AG09309 (cell line): ENCODE measurements around the gene PCDHB9.
"Not testable (repeated sequence)": the region's sequence is repeated elsewhere in the genome, so short reads cannot be mapped to it uniquely, and the experiment has no call there.

Experiments used
- DNase-seq: peaks from one replicate; pipeline ENCODE4 v3.0.0-alpha.2; 2010; ENCODE audit warnings: low read depth
- H3K4me3 ChIP-seq: 2 replicates; pipeline ENCODE4 v1.5.1; 2011; ENCODE audit warnings: mild to moderate bottlenecking, low read depth, low read length, moderate library complexity; ENCODE audit not compliant: control insufficient read depth
- TF ChIP-seq, protein P1 (sequence below): IDR thresholded peaks from 2 replicates; pipeline ENCODE4 v1.5.1; 2011; ENCODE audit warnings: mild to moderate bottlenecking, low read depth, low read length, inconsistent platforms; ENCODE audit not compliant: insufficient read depth, control insufficient read depth; ENCODE audit errors: missing control alignments

The PCDHB9 gene

DNA sequence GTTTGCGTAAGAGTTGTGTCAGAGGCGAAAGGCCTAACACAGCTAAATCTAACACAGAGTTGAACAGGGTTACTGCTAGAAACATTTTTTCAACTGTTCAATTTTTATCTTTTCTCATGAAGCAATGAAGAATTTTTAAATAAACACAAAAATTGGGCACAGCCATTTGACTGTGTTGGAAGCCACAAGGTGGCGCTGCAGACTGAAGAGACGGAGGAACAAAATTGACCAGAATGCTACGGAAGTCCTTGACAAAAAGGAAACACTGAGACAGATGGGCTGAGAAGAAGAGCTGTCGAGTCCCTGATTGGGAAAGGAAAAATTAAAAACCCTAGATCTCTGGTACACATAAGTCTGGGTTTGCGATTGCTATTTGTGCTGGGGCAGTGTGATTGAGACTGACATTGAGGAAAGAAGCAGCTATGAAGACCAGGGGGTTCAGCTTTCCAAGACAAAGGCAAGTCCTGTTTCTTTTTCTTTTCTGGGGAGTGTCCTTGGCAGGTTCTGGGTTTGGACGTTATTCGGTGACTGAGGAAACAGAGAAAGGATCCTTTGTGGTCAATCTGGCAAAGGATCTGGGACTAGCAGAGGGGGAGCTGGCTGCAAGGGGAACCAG, at the start of gene PCDHB9:
TSS of gene PCDHB9 (plus strand) at position 265 of the 616 bp plus-strand sequence. CDS start at position 423, 158 bp downstream.
- H3K4me3 ChIP-seq: peak within 1 kb of the TSS; percentile 27
- no peak for DNase-seq
- TF ChIP-seq, protein P1, sequence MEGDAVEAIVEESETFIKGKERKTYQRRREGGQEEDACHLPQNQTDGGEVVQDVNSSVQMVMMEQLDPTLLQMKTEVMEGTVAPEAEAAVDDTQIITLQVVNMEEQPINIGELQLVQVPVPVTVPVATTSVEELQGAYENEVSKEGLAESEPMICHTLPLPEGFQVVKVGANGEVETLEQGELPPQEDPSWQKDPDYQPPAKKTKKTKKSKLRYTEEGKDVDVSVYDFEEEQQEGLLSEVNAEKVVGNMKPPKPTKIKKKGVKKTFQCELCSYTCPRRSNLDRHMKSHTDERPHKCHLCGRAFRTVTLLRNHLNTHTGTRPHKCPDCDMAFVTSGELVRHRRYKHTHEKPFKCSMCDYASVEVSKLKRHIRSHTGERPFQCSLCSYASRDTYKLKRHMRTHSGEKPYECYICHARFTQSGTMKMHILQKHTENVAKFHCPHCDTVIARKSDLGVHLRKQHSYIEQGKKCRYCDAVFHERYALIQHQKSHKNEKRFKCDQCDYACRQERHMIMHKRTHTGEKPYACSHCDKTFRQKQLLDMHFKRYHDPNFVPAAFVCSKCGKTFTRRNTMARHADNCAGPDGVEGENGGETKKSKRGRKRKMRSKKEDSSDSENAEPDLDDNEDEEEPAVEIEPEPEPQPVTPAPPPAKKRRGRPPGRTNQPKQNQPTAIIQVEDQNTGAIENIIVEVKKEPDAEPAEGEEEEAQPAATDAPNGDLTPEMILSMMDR: peak; percentile 70

DNA sequence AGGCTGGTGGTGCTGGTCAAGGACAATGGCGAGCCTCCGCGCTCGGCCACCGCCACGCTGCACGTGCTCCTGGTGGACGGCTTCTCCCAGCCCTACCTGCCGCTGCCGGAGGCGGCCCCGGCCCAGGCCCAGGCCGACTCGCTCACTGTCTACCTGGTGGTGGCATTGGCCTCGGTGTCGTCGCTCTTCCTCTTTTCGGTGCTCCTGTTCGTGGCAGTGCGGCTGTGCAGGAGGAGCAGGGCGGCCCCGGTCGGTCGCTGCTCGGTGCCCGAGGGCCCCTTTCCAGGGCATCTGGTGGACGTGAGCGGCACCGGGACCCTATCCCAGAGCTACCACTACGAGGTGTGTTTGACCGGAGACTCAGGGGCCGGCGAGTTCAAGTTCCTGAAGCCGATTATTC, 49.6 kb upstream of the PCDHB9 start:
- not testable (repeated sequence) for DNase-seq, H3K4me3 ChIP-seq

DNA sequence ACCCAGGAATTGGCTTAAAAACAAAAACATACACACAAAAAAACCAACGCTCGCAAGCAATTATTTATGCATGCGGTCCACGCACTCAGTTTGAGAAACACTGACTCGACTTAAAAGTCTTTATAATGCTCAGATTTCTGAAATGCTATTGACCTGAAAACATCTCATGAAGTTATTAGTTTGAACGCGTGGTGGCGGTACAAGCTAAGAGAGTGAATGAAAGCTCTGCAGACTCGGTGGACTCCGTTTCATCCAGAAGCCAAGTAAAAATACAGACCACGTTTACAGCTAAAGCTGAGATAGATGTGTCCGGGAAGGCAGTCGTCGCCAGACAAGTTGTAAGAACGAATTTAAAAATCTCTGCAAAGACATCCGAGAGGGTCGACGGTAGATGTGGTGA, 37.1 kb upstream of the PCDHB9 start, which contains the start of gene PCDHB6:
TSS of gene PCDHB6 (plus strand) at position 246 of the 400 bp plus-strand sequence. CDS start 201 bp downstream, outside the sequence.
- DNase-seq: no peak
- H3K4me3 ChIP-seq: peak within 1 kb of the TSS; percentile 32

DNA sequence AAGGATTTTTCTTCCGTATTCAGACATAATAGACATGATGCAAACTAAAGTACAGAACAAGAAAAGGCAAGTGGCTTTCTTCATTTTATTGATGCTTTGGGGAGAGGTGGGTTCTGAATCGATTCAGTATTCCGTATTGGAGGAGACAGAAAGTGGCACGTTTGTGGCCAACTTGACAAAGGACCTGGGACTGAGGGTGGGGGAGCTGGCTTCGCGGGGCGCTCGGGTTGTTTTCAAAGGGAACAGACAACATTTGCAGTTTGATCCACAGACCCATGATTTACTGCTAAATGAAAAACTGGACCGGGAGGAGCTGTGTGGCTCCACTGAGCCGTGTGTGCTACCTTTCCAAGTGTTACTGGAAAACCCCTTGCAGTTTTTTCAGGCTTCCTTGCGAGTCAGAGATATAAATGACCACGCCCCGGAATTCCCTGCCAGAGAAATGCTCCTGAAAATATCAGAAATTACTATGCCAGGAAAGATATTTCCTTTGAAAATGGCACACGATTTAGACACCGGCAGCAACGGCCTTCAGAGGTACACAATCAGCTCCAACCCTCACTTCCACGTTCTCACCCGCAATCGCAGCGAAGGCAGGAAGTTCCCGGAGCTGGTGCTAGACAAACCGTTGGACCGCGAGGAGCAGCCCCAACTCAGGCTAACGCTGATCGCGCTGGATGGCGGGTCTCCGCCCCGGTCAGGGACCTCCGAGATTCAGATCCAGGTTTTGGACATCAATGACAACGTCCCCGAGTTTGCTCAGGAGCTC, 36.6 kb upstream of the PCDHB9 start:
- H3K4me3 ChIP-seq: peak overlapping the region; percentile 32
- TF ChIP-seq, protein P1: no peak
- no peak for DNase-seq

More for the DNA sequence above, 37.1 kb upstream of the PCDHB9 start, which contains the start of gene PCDHB6:
- TF ChIP-seq, protein P1: peak; percentile 54

DNA sequence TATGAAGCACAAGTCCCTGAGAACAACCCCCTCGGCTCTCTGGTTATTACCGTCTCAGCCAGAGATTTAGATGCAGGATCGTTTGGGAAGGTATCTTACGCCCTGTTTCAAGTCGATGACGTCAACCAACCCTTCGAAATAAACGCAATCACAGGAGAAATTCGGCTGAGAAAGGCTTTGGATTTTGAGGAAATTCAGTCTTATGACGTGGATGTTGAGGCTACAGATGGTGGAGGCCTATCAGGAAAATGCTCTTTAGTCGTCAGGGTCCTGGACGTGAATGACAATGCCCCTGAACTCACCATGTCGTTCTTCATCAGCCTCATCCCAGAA, 36.0 kb upstream of the PCDHB9 start:
- TF ChIP-seq, protein P1: no peak
- no peak for DNase-seq
- H3K4me3 ChIP-seq: no peak overlapping the region

DNA sequence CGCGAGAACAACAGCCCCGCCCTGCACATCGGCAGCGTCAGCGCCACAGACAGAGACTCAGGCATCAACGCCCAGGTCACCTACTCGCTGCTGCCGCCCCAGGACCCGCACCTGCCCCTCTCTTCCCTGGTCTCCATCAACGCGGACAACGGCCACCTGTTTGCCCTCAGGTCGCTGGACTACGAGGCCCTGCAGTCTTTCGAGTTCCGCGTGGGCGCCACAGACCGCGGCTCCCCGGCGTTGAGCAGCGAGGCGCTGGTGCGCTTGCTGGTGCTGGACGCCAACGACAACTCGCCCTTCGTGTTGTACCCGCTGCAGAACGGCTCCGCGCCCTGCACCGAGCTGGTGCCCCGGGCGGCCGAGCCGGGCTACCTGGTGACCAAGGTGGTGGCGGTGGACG, 35.3 kb upstream of the PCDHB9 start:
- DNase-seq, H3K4me3 ChIP-seq: not testable (repeated sequence)

DNA sequence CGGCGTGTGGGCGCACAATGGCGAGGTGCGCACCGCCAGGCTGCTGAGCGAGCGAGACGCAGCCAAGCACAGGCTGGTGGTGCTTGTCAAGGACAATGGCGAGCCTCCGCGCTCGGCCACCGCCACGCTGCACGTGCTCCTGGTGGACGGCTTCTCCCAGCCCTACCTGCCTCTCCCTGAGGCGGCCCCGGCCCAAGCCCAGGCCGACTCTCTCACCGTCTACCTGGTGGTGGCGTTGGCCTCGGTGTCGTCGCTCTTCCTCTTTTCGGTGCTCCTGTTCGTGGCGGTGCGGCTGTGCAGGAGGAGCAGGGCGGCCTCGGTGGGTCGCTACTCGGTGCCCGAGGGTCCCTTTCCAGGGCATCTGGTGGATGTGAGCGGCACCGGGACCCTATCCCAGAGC, 34.9 kb upstream of the PCDHB9 start:
- not testable (repeated sequence) for DNase-seq

DNA sequence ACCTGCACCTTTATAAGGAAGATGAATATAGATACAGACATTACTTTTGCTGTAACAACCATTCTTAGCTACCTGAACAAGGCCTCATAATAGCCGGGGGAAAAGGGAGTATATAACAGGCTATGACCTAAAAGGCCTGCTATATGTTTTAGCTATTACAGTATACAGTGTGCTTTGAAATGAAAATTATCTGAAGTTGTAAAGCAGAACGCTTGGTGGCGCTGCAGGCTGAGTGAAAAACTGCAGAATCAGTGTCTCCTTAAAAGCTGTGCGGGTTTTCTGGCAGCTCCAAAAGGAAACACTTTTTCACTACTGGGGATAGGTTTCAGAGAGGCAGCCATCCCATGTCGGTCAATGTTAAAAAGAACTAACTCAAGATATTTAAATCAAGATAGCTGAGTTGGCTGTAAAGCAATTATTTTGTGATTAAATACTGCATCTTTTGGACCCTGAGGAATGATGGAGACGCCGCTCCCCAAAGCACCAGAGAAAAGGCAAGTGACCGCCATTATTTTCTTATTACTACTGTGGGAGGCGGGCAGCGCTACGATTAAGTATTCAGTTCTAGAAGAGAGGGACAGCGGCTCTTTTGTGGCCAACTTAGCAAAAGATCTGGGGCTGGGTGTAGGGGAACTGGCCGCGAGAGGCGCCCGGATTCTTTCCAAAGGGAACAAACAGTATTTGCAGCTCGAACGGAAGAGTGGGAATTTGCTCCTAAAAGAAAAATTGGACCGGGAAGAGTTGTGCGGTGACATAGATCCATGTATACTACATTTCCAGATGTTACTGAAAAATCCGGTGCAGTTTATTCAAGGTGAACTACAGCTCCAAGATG, 31.2 kb upstream of the PCDHB9 start:
- DNase-seq: no peak
- TF ChIP-seq, protein P1: no peak
- no peak overlapping the region for H3K4me3 ChIP-seq

More for the DNA sequence above, 34.9 kb upstream of the PCDHB9 start:
- H3K4me3 ChIP-seq: not testable (repeated sequence)

DNA sequence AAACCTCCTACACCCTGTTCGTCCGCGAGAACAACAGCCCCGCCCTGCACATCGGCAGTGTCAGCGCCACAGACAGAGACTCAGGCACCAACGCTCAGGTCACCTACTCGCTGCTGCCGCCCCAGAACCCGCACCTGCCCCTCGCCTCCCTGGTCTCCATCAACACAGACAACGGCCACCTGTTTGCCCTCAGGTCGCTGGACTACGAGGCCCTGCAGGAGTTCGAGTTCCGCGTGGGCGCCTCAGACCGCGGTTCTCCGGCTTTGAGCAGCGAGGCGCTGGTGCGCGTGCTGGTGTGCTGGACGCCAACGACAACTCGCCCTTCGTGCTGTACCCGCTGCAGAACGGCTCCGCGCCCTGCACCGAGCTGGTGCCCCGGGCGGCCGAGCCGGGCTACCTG, 29.6 kb upstream of the PCDHB9 start:
- not testable (repeated sequence) for H3K4me3 ChIP-seq, DNase-seq

DNA sequence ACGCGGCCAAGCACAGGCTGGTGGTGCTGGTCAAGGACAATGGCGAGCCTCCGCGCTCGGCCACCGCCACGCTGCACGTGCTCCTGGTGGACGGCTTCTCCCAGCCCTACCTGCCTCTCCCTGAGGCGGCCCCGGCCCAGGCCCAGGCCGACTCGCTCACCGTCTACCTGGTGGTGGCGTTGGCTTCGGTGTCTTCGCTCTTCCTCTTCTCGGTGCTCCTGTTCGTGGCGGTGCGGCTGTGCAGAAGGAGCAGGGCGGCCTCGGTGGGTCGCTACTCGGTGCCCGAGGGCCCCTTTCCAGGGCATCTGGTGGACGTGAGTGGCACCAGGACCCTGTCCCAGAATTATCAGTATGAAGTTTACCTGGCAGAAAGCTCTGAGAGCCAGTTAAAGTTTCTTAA, 29.1 kb upstream of the PCDHB9 start:
- DNase-seq, H3K4me3 ChIP-seq: not testable (repeated sequence)
